Measurements from ENCODE around the gene SDC4.

SDC4 gene

GRCh38 chr20:45342855-45343531 lies 5.2 kb downstream of the SDC4 start:
- no peak for TF ChIP-seq CTCF (IDR thresholded peaks at IDR 0.05; ENCODE audit: low read depth, low read length)
- no peak for DNase-seq (ENCODE audit: extremely low read depth, low read depth)

GRCh38 chr20:45341939-45342854 lies 6.0 kb downstream of the SDC4 start:
- TF ChIP-seq CTCF (IDR thresholded peaks at IDR 0.05; ENCODE audit: low read depth, low read length), result no peak
- no peak for DNase-seq (ENCODE audit: extremely low read depth, low read depth)

- TF ChIP-seq CTCF (IDR thresholded peaks at IDR 0.05; ENCODE audit: low read depth, low read length), result no peak
- DNase-seq (ENCODE audit: extremely low read depth, low read depth), result no peak
Observed at GRCh38 chr20:45341579-45341938, 6.7 kb downstream of the SDC4 start.

GRCh38 chr20:45340951-45341350 lies 7.3 kb downstream of the SDC4 start:
- no peak for DNase-seq (ENCODE audit: extremely low read depth, low read depth)

GRCh38 chr20:45340236-45340847 lies 7.9 kb downstream of the SDC4 start:
- no peak for TF ChIP-seq CTCF (IDR thresholded peaks at IDR 0.05; ENCODE audit: low read depth, low read length)
- DNase-seq (ENCODE audit: extremely low read depth, low read depth), result no peak

More at GRCh38 chr20:45340951-45341350, 7.3 kb downstream of the SDC4 start:
- no peak for TF ChIP-seq CTCF (IDR thresholded peaks at IDR 0.05; ENCODE audit: low read depth, low read length)

GRCh38 chr20:45339799-45340198 lies 8.4 kb downstream of the SDC4 start:
- DNase-seq (ENCODE audit: extremely low read depth, low read depth), result no peak
- no peak for TF ChIP-seq CTCF (IDR thresholded peaks at IDR 0.05; ENCODE audit: low read depth, low read length)

GRCh38 chr20:45339084-45339483 lies 9.1 kb downstream of the SDC4 start:
- no peak for TF ChIP-seq CTCF (IDR thresholded peaks at IDR 0.05; ENCODE audit: low read depth, low read length)
- DNase-seq (ENCODE audit: extremely low read depth, low read depth), result no peak

Measured in AG09319 (cell line).